ENCODE data around the gene TNS2. TPM values are rescaled to one million over a fixed set of nuclear protein-coding genes. Genes with fewer than 3 reads are reported as not detected.
"Not testable (repeated sequence)": the region's sequence is repeated elsewhere in the genome, so short reads cannot be mapped to it uniquely, and the experiment has no call there.

The TNS2 gene
- total RNA-seq, 1 donor from 2014 or later: 116 TPM

- Mint-ChIP-seq H3K4me3 (ENCODE audit: unreplicated experiment) (no peak overlapping the region), H3K36me3 (ENCODE audit: unreplicated experiment) (peaks cover 1% of the 10 kb centered on the region), H3K4me1 (ENCODE audit: unreplicated experiment) (peaks cover 39% of the 10 kb centered on the region), H3K27me3 (ENCODE audit: unreplicated experiment) (no peaks in the 10 kb centered on the region), H3K27ac (ENCODE audit: unreplicated experiment) (peak overlapping the region; percentile 5), H3K9me3 (ENCODE audit: unreplicated experiment) (no peaks in the 10 kb centered on the region)
- no peak for DNase-seq (ENCODE audit: extremely low spot score, unreplicated experiment)
- TF ChIP-seq CTCF (IDR thresholded peaks at IDR 0.05): no peak
Observed at GRCh38 chr12:53094394-53094787, 44.5 kb downstream of the TNS2 start.

- peaks cover 40% of the 10 kb centered on the region for H3K4me1 Mint-ChIP-seq (ENCODE audit: unreplicated experiment)
- not testable (repeated sequence) for H3K27me3 Mint-ChIP-seq (ENCODE audit: unreplicated experiment); H3K27ac Mint-ChIP-seq (ENCODE audit: unreplicated experiment); H3K9me3 Mint-ChIP-seq (ENCODE audit: unreplicated experiment); H3K36me3 Mint-ChIP-seq (ENCODE audit: unreplicated experiment); H3K4me3 Mint-ChIP-seq (ENCODE audit: unreplicated experiment); DNase-seq (ENCODE audit: extremely low spot score, unreplicated experiment)
Observed at GRCh38 chr12:53094796-53095595, 45.1 kb downstream of the TNS2 start.

- not testable (repeated sequence) for DNase-seq (ENCODE audit: extremely low spot score, unreplicated experiment); H3K9me3 Mint-ChIP-seq (ENCODE audit: unreplicated experiment); H3K36me3 Mint-ChIP-seq (ENCODE audit: unreplicated experiment); H3K27ac Mint-ChIP-seq (ENCODE audit: unreplicated experiment); H3K4me3 Mint-ChIP-seq (ENCODE audit: unreplicated experiment); H3K27me3 Mint-ChIP-seq (ENCODE audit: unreplicated experiment)
- H3K4me1 Mint-ChIP-seq (ENCODE audit: unreplicated experiment): peaks cover 42% of the 10 kb centered on the region
Observed at GRCh38 chr12:53095596-53095895, 45.7 kb downstream of the TNS2 start.

GRCh38 chr12:53096089-53096741 lies 46.4 kb downstream of the TNS2 start:
- no peak for TF ChIP-seq CTCF (IDR thresholded peaks at IDR 0.05)
- Mint-ChIP-seq H3K4me1 (ENCODE audit: unreplicated experiment) (peaks cover 38% of the 10 kb centered on the region), H3K4me3 (ENCODE audit: unreplicated experiment) (peak overlapping the region; percentile 58), H3K9me3 (ENCODE audit: unreplicated experiment) (no peaks in the 10 kb centered on the region), H3K27me3 (ENCODE audit: unreplicated experiment) (no peaks in the 10 kb centered on the region), H3K27ac (ENCODE audit: unreplicated experiment) (peak overlapping the region; percentile 82), H3K36me3 (ENCODE audit: unreplicated experiment) (peaks cover 2% of the 10 kb centered on the region)
- no peak for DNase-seq (ENCODE audit: extremely low spot score, unreplicated experiment)

GRCh38 chr12:53096759-53097158 lies 46.9 kb downstream of the TNS2 start:
- no peak for DNase-seq (ENCODE audit: extremely low spot score, unreplicated experiment)
- Mint-ChIP-seq H3K4me1 (ENCODE audit: unreplicated experiment) (peaks cover 35% of the 10 kb centered on the region), H3K27ac (ENCODE audit: unreplicated experiment) (peak overlapping the region; percentile 82), H3K4me3 (ENCODE audit: unreplicated experiment) (peak overlapping the region; percentile 70), H3K27me3 (ENCODE audit: unreplicated experiment) (no peaks in the 10 kb centered on the region), H3K9me3 (ENCODE audit: unreplicated experiment) (no peaks in the 10 kb centered on the region), H3K36me3 (ENCODE audit: unreplicated experiment) (peaks cover 4% of the 10 kb centered on the region)
- no peak for TF ChIP-seq CTCF (IDR thresholded peaks at IDR 0.05)

- DNase-seq (ENCODE audit: extremely low spot score, unreplicated experiment): no peak
- Mint-ChIP-seq H3K4me1 (ENCODE audit: unreplicated experiment) (peaks cover 35% of the 10 kb centered on the region), H3K27me3 (ENCODE audit: unreplicated experiment) (no peaks in the 10 kb centered on the region), H3K4me3 (ENCODE audit: unreplicated experiment) (peak overlapping the region; percentile 70), H3K27ac (ENCODE audit: unreplicated experiment) (peak overlapping the region; percentile 82), H3K36me3 (ENCODE audit: unreplicated experiment) (peaks cover 4% of the 10 kb centered on the region), H3K9me3 (ENCODE audit: unreplicated experiment) (no peaks in the 10 kb centered on the region)
- TF ChIP-seq CTCF (IDR thresholded peaks at IDR 0.05): no peak
Observed at GRCh38 chr12:53097207-53097563, 47.3 kb downstream of the TNS2 start.
